ENCODE data around the gene HNRNPUL1. TPM values are rescaled to one million over a fixed set of nuclear protein-coding genes. Genes with fewer than 3 reads are reported as not detected.

The HNRNPUL1 gene
- polyA plus RNA-seq, 4 donors: 76.3 to 139 (median 99.1) TPM

GRCh38 chr19:41320568-41320967 lies 56.4 kb downstream of the HNRNPUL1 start:
- Histone ChIP-seq H3K9me3 (ENCODE audit: control insufficient read depth in 2 of 2, insufficient read depth in 1 of 2, low read depth in 1 of 2, low read length in 1 of 2) (no peaks in the 10 kb centered on the region), H3K27me3 (ENCODE audit: control insufficient read depth in 3 of 3, insufficient read depth in 3 of 3, low read length in 3 of 3) (peaks cover 0 to 6% (median 0%) of the 10 kb centered on the region in 3 donors), H3K36me3 (ENCODE audit: control insufficient read depth in 3 of 3, insufficient read depth in 2 of 3, low read depth in 1 of 3, low read length in 3 of 3) (peaks cover 8 to 79% (median 19%) of the 10 kb centered on the region in 3 donors), H3K4me1 (ENCODE audit: control insufficient read depth in 3 of 3, insufficient read depth in 2 of 3, low read depth in 1 of 3, low read length in 2 of 3) (peaks cover 0 to 20% (median 4%) of the 10 kb centered on the region in 3 donors), H3K27ac (ENCODE audit: low read depth in 1 of 3, low read length in 2 of 3) (no peak overlapping the region), H3K4me3 (ENCODE audit: low read depth in 1 of 3, low read length in 3 of 3) (no peak overlapping the region)
- 85 to 96% (median 87%) methylated on average over 4 of the region's 4 CpGs for WGBS, 3 donors
- no peak for FAIRE-seq
- no peak for DNase-seq

GRCh38 chr19:41321204-41321599 lies 57.0 kb downstream of the HNRNPUL1 start:
- no peak overlapping the region for H3K4me3 ChIP-seq (ENCODE audit: low read depth in 1 of 3, low read length in 3 of 3)
- DNase-seq (no peak), FAIRE-seq (no peak)
- peaks cover 0 to 12% (median 0%) of the 10 kb centered on the region in 3 donors for H3K27me3 ChIP-seq (ENCODE audit: control insufficient read depth in 3 of 3, insufficient read depth in 3 of 3, low read length in 3 of 3)
- H3K4me1 ChIP-seq (ENCODE audit: control insufficient read depth in 3 of 3, insufficient read depth in 2 of 3, low read depth in 1 of 3, low read length in 2 of 3): peaks cover 0 to 26% (median 7%) of the 10 kb centered on the region in 3 donors
- 85 to 94% (median 91%) methylated on average over 7 of the region's 7 CpGs for WGBS, 3 donors
- no peaks in the 10 kb centered on the region for H3K9me3 ChIP-seq (ENCODE audit: control insufficient read depth in 2 of 2, insufficient read depth in 1 of 2, low read depth in 1 of 2, low read length in 1 of 2)
- H3K36me3 ChIP-seq (ENCODE audit: control insufficient read depth in 3 of 3, insufficient read depth in 2 of 3, low read depth in 1 of 3, low read length in 3 of 3): peaks cover 8 to 73% (median 19%) of the 10 kb centered on the region in 3 donors
- peak overlapping the region in 1 of 3 donors; percentile 91 for H3K27ac ChIP-seq (ENCODE audit: low read depth in 1 of 3, low read length in 2 of 3)

- DNase-seq: no peak
- FAIRE-seq: no peak
- Histone ChIP-seq H3K9me3 (ENCODE audit: control insufficient read depth in 2 of 2, insufficient read depth in 1 of 2, low read depth in 1 of 2, low read length in 1 of 2) (no peaks in the 10 kb centered on the region), H3K27ac (ENCODE audit: low read depth in 1 of 3, low read length in 2 of 3) (peak overlapping the region in 1 of 3 donors; percentile 91), H3K4me3 (ENCODE audit: low read depth in 1 of 3, low read length in 3 of 3) (no peak overlapping the region), H3K27me3 (ENCODE audit: control insufficient read depth in 3 of 3, insufficient read depth in 3 of 3, low read length in 3 of 3) (peaks cover 0 to 18% (median 0%) of the 10 kb centered on the region in 3 donors), H3K4me1 (ENCODE audit: control insufficient read depth in 3 of 3, insufficient read depth in 2 of 3, low read depth in 1 of 3, low read length in 2 of 3) (peaks cover 0 to 31% (median 7%) of the 10 kb centered on the region in 3 donors), H3K36me3 (ENCODE audit: control insufficient read depth in 3 of 3, insufficient read depth in 2 of 3, low read depth in 1 of 3, low read length in 3 of 3) (peaks cover 7 to 68% (median 17%) of the 10 kb centered on the region in 3 donors)
- WGBS, 3 donors: 62 to 79% (median 76%) methylated on average over 10 of the region's 10 CpGs
These were observed 57.6 kb downstream of the HNRNPUL1 start for GRCh38 chr19:41321600-41322270.

GRCh38 chr19:41322451-41322850 lies 58.3 kb downstream of the HNRNPUL1 start:
- Histone ChIP-seq H3K9me3 (ENCODE audit: control insufficient read depth in 2 of 2, insufficient read depth in 1 of 2, low read depth in 1 of 2, low read length in 1 of 2) (no peaks in the 10 kb centered on the region), H3K4me1 (ENCODE audit: control insufficient read depth in 3 of 3, insufficient read depth in 2 of 3, low read depth in 1 of 3, low read length in 2 of 3) (peaks cover 0 to 38% (median 7%) of the 10 kb centered on the region in 3 donors), H3K27ac (ENCODE audit: low read depth in 1 of 3, low read length in 2 of 3) (peak overlapping the region in 1 of 3 donors; percentile 91), H3K27me3 (ENCODE audit: control insufficient read depth in 3 of 3, insufficient read depth in 3 of 3, low read length in 3 of 3) (peaks cover 0 to 25% (median 0%) of the 10 kb centered on the region in 3 donors), H3K36me3 (ENCODE audit: control insufficient read depth in 3 of 3, insufficient read depth in 2 of 3, low read depth in 1 of 3, low read length in 3 of 3) (peaks cover 3 to 64% (median 10%) of the 10 kb centered on the region in 3 donors), H3K4me3 (ENCODE audit: low read depth in 1 of 3, low read length in 3 of 3) (no peak overlapping the region)
- no peak for FAIRE-seq
- DNase-seq: no peak
- WGBS, 3 donors: 87 to 91% (median 89%) methylated on average over 11 of the region's 11 CpGs

- no peak for DNase-seq
- Histone ChIP-seq H3K27ac (ENCODE audit: low read depth in 1 of 3, low read length in 2 of 3) (peak overlapping the region; percentile 12 to 91 (median 24)), H3K4me1 (ENCODE audit: control insufficient read depth in 3 of 3, insufficient read depth in 2 of 3, low read depth in 1 of 3, low read length in 2 of 3) (peaks cover 0 to 44% (median 7%) of the 10 kb centered on the region in 3 donors), H3K27me3 (ENCODE audit: control insufficient read depth in 3 of 3, insufficient read depth in 3 of 3, low read length in 3 of 3) (peaks cover 0 to 27% (median 0%) of the 10 kb centered on the region in 3 donors), H3K9me3 (ENCODE audit: control insufficient read depth in 2 of 2, insufficient read depth in 1 of 2, low read depth in 1 of 2, low read length in 1 of 2) (no peaks in the 10 kb centered on the region), H3K4me3 (ENCODE audit: low read depth in 1 of 3, low read length in 3 of 3) (no peak overlapping the region), H3K36me3 (ENCODE audit: control insufficient read depth in 3 of 3, insufficient read depth in 2 of 3, low read depth in 1 of 3, low read length in 3 of 3) (peaks cover 3 to 64% (median 7%) of the 10 kb centered on the region in 3 donors)
- FAIRE-seq: no peak
- 51 to 76% (median 71%) methylated on average over 7 of the region's 7 CpGs for WGBS, 3 donors
These were observed 58.9 kb downstream of the HNRNPUL1 start for GRCh38 chr19:41323023-41323422.

- peaks cover 0 to 27% (median 0%) of the 10 kb centered on the region in 3 donors for H3K27me3 ChIP-seq (ENCODE audit: control insufficient read depth in 3 of 3, insufficient read depth in 3 of 3, low read length in 3 of 3)
- 50 to 74% (median 63%) methylated on average over 16 of the region's 16 CpGs for WGBS, 3 donors
- DNase-seq (no peak), FAIRE-seq (no peak)
- H3K9me3 ChIP-seq (ENCODE audit: control insufficient read depth in 2 of 2, insufficient read depth in 1 of 2, low read depth in 1 of 2, low read length in 1 of 2): no peaks in the 10 kb centered on the region
- H3K4me3 ChIP-seq (ENCODE audit: low read depth in 1 of 3, low read length in 3 of 3): no peak overlapping the region
- peaks cover 3 to 65% (median 6%) of the 10 kb centered on the region in 3 donors for H3K36me3 ChIP-seq (ENCODE audit: control insufficient read depth in 3 of 3, insufficient read depth in 2 of 3, low read depth in 1 of 3, low read length in 3 of 3)
- peak overlapping the region; percentile 12 to 91 (median 56) for H3K27ac ChIP-seq (ENCODE audit: low read depth in 1 of 3, low read length in 2 of 3)
- peaks cover 0 to 47% (median 7%) of the 10 kb centered on the region in 3 donors for H3K4me1 ChIP-seq (ENCODE audit: control insufficient read depth in 3 of 3, insufficient read depth in 2 of 3, low read depth in 1 of 3, low read length in 2 of 3)
These were observed 59.4 kb downstream of the HNRNPUL1 start for GRCh38 chr19:41323430-41324125.

- no peak for FAIRE-seq
- H3K4me3 ChIP-seq (ENCODE audit: low read depth in 1 of 3, low read length in 3 of 3): no peak overlapping the region
- peak overlapping the region in 2 of 3 donors; percentile 56 to 91 for H3K27ac ChIP-seq (ENCODE audit: low read depth in 1 of 3, low read length in 2 of 3)
- H3K9me3 ChIP-seq (ENCODE audit: control insufficient read depth in 2 of 2, insufficient read depth in 1 of 2, low read depth in 1 of 2, low read length in 1 of 2): no peaks in the 10 kb centered on the region
- no peak for DNase-seq
- H3K4me1 ChIP-seq (ENCODE audit: control insufficient read depth in 3 of 3, insufficient read depth in 2 of 3, low read depth in 1 of 3, low read length in 2 of 3): peaks cover 0 to 47% (median 7%) of the 10 kb centered on the region in 3 donors
- peaks cover 0 to 27% (median 0%) of the 10 kb centered on the region in 3 donors for H3K27me3 ChIP-seq (ENCODE audit: control insufficient read depth in 3 of 3, insufficient read depth in 3 of 3, low read length in 3 of 3)
- WGBS, 3 donors: 67 to 78% (median 74%) methylated on average over 7 of the region's 7 CpGs
- peaks cover 3 to 58% (median 6%) of the 10 kb centered on the region in 3 donors for H3K36me3 ChIP-seq (ENCODE audit: control insufficient read depth in 3 of 3, insufficient read depth in 2 of 3, low read depth in 1 of 3, low read length in 3 of 3)
These were observed 60.1 kb downstream of the HNRNPUL1 start for GRCh38 chr19:41324231-41324702.

GRCh38 chr19:41324921-41325639 lies 60.9 kb downstream of the HNRNPUL1 start:
- DNase-seq (peak in 1 of 2 donors; percentile 44), FAIRE-seq (no peak)
- Histone ChIP-seq H3K4me1 (ENCODE audit: control insufficient read depth in 3 of 3, insufficient read depth in 2 of 3, low read depth in 1 of 3, low read length in 2 of 3) (peaks cover 0 to 47% (median 7%) of the 10 kb centered on the region in 3 donors), H3K27me3 (ENCODE audit: control insufficient read depth in 3 of 3, insufficient read depth in 3 of 3, low read length in 3 of 3) (peaks cover 0 to 27% (median 0%) of the 10 kb centered on the region in 3 donors), H3K9me3 (ENCODE audit: control insufficient read depth in 2 of 2, insufficient read depth in 1 of 2, low read depth in 1 of 2, low read length in 1 of 2) (no peaks in the 10 kb centered on the region), H3K36me3 (ENCODE audit: control insufficient read depth in 3 of 3, insufficient read depth in 2 of 3, low read depth in 1 of 3, low read length in 3 of 3) (peaks cover 2 to 50% (median 3%) of the 10 kb centered on the region in 3 donors), H3K4me3 (ENCODE audit: low read depth in 1 of 3, low read length in 3 of 3) (no peak overlapping the region), H3K27ac (ENCODE audit: low read depth in 1 of 3, low read length in 2 of 3) (peak overlapping the region in 1 of 3 donors; percentile 91)
- 7 to 20% (median 19%) methylated on average over 16 to 23 of the region's 23 CpGs for WGBS, 3 donors
